Stromal cell of bone marrow (primary cell): ENCODE results near the gene CLSTN1.
"Not testable (repeated sequence)": the region's sequence is repeated elsewhere in the genome, so short reads cannot be mapped to it uniquely, and the experiment has no call there.

Experiments
- DNase-seq: peaks from one replicate; pipeline ENCODE4 v3.0.0-alpha.2; 2012; ENCODE audit warnings: low read depth

CLSTN1 gene

DNA sequence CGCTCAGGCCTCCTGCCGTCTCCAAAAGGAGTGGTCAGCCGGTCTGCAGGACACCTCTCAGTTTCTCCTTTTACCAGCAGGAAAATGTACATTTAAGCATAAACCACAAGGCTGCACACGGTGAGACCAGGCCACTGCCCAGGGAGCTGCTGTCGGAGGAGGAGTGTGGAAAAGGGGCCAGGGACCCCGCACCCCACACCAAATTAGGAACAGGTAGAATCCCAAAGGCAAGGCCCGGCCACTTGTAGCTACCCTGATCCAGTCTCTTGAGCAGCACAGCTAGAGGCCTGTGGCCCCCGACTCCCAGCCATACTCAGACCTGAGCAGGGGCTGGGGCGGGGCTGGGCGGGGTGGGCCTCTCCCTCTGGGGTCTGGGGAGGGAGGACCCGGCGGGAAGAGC, 94.2 kb downstream of the CLSTN1 start:
- no peak for DNase-seq

DNA sequence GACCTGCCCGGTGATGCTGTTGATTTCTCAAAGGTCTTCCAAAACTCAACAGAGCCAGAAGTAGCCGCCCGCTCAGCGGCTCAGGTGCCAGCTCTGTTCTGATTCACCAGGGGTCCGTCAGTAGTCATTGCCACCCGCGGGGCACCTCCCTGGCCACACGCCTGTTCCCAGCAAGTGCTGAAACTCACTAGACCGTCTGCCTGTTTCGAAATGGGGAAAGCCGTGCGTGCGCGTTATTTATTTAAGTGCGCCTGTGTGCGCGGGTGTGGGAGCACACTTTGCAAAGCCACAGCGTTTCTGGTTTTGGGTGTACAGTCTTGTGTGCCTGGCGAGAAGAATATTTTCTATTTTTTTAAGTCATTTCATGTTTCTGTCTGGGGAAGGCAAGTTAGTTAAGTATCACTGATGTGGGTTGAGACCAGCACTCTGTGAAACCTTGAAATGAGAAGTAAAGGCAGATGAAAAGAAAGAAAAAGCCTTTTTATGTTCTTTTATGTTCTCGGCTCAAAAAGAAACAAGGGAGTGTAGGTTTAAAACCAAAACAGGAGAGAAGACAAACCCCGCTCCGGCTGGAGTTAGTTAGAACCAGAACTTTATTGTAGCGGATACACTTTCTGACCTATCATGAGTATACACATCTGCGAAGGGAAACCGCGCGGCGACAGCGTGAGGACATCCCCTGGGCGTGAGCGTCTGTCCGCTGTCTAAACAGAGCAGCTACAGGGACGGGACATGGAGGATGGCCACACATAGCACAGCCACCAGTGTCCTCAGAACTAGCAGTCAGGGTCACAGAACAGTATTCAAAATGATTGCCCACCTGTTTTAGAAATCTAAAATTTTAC, 95.1 kb downstream of the CLSTN1 start:
- no peak for DNase-seq

DNA sequence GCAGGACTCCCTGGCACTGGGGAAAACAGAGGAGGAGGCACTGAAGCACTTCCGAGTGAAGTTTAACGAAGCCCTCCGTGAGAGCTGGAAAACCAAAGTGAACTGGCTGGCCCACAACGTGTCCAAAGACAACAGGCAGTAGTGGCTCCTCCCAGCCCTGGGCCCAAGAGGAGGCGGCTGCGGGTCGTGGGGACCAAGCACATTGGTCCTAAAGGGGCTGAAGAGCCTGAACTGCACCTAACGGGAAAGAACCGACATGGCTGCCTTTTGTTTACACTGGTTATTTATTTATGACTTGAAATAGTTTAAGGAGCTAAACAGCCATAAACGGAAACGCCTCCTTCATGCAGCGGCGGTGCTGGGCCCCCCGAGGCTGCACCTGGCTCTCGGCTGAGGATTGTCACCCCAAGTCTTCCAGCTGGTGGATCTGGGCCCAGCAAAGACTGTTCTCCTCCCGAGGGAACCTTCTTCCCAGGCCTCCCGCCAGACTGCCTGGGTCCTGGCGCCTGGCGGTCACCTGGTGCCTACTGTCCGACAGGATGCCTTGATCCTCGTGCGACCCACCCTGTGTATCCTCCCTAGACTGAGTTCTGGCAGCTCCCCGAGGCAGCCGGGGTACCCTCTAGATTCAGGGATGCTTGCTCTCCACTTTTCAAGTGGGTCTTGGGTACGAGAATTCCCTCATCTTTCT, 96.7 kb downstream of the CLSTN1 start:
- DNase-seq: no peak

DNA sequence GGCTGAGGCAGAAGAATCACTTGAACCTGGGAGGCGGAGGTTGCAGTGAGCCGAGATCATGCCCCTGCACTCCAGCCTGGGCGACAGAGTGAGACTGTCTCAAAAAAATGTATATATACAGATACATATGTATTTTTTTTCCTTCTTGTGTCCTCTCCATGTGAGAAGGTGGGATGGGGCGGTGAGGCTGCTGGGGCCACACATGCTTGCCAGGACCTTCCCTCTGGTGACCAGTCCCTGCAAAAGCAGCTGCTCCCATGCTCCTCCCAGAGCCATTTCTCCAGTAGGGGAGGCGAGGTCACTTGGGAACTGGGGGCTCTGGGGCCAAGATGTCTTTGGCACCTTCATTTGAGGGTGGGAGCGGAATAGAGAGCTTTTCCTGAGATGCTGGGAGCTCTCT, 97.4 kb downstream of the CLSTN1 start:
- no peak for DNase-seq

DNA sequence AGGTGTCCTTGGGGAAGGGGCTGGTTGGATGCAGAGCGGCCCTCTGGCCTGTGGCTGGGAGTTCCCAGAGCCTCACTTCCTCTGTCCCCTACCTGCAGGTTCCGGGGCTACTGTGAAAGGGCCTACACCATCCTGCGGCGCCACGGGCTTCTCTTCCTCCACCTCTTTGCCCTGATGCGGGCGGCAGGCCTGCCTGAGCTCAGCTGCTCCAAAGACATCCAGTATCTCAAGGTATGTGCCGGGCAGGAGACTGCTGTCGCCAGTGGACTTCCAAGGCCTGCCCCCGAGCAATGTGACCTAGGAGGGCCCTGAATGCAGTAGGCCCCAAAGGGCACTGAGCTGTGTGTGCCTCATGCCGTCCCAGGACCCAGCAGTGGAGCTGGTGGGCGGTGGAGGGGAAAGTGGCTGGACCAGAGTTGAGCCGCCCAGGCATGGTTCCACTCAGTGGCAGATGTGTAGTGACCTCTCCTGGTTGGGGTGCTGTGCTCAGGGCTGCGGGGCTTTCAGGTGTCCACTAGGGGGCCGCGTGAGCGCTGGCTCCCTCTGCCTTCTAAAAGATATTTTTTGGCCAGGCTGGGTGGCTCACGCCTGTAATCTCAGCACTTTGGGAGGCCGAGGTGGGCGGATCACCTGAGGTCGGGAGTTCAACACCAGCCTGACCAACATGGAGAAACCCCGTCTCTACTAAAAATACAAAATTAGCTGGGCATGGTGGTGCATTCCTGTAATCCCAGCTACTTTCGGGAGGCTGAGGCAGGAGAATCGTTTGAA, 98.9 kb downstream of the CLSTN1 start:
- DNase-seq: peak; percentile 18

DNA sequence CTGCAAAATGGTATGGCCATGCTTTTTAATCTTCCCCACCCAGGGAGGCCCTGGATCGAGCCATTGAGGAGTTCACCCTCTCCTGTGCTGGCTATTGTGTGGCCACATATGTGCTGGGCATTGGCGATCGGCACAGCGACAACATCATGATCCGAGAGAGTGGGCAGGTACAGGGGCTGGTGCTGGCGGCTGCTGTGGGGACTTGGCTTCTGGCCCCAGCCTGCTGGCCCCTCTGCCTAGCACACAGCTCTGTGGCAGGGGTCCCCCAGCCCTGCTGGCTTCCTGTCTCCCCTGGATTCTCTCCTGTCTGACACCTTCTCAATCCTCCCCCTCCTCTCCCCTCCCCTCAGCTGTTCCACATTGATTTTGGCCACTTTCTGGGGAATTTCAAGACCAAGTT, 99.8 kb downstream of the CLSTN1 start:
- no peak for DNase-seq

DNA sequence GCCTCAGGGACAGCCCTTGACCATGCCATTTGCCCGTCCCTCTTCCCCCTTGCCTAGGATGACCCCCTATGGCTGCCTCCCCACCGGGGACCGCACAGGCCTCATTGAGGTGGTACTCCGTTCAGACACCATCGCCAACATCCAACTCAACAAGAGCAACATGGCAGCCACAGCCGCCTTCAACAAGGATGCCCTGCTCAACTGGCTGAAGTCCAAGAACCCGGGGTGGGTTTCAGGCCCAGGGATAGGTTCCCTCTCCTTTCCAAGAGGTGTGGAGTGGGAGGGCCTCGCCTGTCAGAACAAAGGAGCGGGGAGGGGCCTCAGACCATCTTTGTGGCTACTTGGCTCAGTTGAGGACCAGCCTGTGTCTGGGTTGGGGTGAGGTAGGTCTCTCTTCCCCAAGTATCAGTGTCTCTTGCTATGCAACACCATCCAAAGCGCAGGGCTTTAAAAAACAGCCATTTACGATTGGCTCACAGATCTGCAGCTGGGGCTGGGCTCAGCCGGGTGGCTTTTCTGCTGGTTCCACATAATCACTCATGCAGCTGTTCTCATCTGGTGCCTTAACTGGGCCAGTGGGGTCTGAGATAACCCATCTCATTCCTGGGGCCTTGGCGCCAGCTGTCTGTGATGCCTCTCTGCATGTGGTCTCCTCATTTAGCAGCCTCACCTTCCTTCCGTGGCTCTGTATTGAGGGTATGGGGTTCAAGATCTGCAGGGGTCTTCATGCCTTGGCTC, 100.5 kb downstream of the CLSTN1 start:
- DNase-seq: no peak

DNA sequence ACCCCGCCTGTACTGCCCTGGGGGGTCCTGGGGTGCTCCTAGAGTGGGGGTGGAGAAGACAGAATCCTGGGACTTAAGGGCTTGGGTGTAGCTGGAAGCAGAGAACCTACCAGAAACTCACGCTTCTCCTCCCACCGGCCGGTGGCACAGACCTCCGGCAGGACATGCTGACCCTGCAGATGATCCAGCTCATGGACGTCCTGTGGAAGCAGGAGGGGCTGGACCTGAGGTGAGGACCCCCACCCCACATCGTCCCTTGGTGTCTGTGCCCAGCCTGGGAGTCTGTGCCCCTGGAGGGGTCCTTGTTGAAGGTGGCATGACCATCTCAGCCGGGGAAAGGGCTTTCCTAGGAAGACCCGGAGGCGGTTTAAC, 101.4 kb downstream of the CLSTN1 start:
- no peak for DNase-seq

DNA sequence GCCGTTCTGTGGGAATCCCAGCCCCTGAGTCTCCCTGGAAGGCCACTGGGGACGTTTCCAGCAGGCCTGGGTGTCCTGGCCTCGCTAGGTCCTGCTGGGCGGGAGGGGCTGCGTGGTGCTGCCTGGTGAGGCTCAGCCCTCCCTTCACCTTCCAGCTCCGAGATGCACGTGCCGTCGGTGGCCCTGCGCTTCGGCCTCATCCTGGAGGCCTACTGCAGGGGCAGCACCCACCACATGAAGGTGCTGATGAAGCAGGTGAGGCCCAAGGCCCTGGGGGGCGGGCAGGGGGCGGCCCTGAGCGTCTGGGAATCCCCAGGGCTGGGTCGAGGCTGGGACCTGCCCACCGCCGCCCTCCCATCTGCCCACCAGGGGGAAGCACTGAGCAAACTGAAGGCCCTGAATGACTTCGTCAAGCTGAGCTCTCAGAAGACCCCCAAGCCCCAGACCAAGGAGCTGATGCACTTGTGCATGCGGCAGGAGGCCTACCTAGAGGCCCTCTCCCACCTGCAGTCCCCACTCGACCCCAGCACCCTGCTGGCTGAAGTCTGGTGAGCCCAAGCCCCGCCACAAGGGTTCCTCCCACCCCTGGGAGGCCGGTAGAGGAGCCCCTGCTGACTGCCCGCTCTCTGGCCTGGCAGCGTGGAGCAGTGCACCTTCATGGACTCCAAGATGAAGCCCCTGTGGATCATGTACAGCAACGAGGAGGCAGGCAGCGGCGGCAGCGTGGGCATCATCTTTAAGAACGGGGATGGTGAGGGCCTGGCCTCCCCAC, 102.0 kb downstream of the CLSTN1 start:
- no peak for DNase-seq

DNA sequence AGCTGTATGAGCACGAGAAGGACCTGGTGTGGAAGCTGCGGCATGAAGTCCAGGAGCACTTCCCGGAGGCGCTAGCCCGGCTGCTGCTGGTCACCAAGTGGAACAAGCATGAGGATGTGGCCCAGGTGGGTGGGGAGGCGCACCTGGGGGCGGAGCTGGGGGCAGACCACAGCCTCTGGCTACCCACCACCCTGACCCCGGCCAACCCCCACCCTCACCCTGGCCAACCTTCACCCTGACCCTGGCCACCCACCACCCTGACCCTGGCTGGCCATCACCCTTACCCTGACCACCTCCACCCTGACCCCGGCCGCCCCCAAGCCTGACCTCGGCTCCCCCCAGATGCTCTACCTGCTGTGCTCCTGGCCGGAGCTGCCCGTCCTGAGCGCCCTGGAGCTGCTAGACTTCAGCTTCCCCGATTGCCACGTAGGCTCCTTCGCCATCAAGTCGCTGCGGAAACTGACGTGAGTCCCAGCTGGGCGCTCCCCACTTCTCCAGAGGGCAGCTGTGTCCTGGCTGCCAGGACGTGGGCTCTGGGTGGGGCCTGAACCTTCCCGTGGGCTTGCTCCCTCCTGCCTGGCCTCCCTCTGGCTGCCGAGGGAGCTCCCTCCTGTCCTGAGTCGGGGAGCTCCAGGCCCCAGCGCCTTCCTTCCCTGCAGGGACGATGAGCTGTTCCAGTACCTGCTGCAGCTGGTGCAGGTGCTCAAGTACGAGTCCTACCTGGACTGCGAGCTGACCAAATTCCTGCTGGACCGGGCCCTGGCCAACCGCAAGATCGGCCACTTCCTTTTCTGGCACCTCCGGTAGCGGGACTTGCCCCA, 102.8 kb downstream of the CLSTN1 start:
- DNase-seq: no peak

DNA sequence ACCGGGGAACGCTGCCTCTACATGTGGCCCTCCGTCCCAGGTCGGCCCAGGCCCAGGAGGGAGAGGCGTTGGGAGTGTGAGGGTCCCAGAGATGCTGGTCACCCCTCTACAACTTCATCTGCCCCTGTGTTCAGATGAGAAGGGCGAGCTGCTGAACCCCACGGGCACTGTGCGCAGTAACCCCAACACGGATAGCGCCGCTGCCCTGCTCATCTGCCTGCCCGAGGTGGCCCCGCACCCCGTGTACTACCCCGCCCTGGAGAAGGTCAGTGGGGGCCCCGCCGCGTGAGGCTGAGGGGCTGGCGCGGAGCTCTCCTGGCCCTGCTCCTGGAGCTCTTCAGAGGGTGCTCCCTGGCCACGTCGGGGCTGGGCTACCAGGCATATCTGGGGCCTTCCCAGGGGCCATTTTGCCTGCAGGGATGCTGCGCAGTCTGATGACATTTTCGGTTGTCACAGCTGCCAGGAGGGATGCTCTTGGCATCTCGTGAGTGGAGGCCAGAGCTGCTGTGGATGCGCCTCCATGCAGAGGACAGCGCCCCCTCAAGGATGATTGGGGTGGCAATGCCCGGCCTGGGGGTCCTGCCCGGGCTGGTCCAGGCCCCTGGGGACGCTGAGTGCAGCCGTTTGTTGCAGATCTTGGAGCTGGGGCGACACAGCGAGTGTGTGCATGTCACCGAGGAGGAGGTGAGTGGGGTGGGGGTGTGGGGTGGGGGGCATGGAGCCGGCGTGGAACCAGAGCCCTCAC, 103.6 kb downstream of the CLSTN1 start:
- no peak for DNase-seq

DNA sequence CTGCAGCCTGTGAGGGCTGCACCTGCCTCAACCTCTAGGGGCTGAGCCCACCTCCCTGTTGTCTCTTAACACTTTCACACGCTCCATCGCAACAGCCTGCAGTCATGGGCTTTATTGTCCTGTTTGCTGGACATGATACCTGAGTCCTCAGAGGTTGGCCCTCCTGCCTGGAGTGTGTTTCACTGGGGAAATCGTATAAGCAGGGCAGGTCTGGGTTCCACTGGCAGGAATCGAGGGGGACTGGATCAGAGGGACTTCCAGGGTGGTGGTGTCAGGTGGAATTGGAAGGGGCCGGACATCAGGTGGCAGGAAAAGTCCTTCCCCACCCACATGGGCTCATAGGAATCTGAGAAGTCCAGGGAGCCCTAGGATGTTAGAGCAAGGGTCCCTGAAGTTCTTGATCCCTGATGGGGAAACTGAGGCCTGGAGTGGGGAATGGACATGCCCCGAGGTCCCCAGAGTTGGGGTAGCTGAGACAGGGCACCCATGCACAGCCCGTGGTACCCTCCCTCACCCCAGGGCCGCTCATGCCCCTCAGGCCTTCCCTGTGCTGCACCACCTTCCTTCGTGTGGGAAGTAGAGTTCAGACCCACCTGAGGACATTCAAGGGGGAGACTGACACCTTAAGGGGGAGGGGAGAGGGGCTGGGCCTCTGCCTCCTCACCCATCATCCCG, 105.6 kb downstream of the CLSTN1 start:
- no peak for DNase-seq

DNA sequence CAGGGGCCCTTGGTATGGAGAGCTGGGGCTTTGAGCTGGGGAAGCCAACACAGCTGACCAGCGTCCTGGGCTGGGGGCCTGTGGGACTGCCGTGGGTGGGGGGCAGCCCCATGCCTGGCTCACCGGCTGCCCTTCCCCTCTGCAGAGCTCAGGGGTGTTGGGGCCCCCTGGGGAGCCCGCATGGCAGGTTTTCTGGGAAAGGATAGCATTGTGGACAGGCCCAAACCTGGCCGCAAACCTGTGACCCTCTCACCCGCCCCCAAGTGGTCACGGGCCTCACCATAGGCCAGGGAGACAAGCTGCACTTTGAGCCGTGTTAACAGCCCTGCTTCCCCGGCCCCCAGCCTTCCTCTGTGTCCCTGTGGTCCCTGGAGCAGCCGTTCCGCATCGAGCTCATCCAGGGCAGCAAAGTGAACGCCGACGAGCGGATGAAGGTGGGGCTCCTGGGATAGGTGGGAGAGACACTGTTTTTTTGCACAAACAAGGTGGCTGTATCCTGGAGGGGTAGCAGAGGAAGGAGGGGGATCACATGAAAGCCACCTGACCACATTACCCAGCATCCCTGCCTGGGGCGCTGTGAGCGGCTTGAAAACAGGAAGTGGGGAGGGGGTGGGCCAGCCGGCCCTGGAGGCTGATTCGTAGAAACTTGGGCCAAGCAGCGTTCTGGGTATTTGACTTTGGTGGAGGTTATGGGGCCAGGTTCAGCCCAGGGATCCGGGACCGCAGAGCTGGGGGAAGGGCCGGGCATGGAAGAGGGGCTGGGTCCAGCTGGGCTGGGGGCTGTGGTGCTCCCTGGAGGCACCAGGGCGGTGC, 106.4 kb downstream of the CLSTN1 start:
- DNase-seq: no peak

DNA sequence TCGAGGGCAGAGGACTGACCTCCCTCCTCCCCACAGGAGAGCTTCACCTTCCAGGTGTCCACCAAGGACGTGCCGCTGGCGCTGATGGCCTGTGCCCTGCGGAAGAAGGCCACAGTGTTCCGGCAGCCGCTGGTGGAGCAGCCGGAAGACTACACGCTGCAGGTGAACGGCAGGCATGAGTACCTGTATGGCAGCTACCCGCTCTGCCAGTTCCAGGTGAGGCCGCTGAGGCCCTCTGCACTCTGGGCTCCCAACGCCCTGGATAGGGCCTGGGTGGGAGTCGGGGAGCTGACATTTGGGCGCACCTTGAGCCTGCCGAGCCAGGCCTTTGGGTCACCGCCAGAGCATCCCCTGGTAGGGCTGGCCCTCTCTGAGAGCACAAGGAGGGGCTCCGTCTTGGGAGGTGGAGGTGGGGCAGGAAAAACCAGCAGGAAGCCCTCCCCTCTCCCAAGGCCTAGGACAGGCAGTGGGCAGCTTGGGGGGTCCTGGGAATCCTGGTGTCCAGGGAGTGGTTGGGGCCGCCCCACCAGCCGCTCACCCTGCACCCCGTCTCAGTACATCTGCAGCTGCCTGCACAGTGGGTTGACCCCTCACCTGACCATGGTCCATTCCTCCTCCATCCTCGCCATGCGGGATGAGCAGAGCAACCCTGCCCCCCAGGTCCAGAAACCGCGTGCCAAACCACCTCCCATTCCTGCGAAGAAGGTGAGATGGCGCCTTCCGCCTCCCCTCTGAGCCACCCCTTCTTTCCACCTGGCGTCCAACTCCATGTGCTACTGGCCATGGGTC, 107.2 kb downstream of the CLSTN1 start:
- no peak for DNase-seq

DNA sequence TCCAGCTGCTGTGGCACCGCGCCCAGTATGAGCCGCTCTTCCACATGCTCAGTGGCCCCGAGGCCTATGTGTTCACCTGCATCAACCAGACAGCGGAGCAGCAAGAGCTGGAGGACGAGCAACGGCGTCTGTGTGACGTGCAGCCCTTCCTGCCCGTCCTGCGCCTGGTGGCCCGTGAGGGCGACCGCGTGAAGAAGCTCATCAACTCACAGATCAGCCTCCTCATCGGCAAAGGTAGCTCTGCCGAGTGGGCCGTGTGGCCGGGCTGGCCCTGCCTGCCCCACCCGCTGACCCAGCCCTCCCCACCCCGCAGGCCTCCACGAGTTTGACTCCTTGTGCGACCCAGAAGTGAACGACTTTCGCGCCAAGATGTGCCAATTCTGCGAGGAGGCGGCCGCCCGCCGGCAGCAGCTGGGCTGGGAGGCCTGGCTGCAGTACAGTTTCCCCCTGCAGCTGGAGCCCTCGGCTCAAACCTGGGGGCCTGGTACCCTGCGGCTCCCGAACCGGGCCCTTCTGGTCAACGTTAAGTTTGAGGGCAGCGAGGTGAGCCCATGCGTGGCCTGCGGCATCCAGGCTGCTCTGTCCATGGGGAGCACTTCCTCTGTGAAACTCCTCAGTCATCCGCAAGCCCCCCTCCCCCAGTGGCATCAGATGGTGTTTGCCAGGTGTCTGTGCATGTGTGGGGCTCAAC, 108.1 kb downstream of the CLSTN1 start:
- DNase-seq: no peak

DNA sequence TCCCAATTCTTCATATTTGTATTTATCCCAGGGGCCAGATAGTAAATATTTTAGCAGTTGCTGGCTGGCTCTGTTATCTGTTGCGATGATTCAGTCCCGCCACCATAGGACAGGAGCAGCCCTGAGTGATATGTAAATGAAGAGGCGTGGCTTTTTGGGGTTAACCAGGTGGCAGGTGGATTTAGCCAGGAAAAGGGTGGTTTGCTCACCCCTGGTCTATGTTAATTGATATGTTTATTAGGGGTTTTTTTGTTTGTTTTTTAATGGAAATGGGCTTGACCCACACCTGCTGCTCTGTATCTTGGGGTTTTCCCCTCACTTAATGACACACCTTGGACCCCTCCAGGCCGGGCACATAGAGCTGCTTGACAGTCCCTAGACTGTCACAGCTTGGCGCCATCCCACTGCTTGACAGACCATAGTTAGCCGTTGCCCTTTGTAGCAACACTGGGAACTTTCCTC, 109.5 kb downstream of the CLSTN1 start:
- DNase-seq: no peak

DNA sequence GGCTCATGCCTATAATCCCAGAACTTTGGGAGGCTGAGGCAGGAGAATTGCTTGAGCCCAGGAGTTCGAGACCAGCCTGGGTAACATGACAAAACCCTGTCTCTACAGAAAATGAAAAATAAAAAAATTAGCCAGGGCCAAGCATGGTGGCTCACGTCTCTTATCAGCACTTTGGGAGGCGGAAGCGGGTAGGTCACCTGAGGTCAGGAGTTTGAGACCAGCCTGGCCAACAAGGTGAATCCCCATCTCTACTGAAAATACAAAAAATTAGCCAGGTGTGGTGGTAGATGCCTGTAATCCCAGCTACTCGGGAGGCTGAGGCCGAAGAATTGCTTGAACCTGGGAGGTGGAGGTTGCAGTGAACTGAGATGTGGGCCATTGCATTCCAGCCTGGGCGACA, 111.0 kb downstream of the CLSTN1 start:
- not testable (repeated sequence) for DNase-seq
